ENCODE measurements around the gene TUBB. TPM values are rescaled to one million over a fixed set of nuclear protein-coding genes. Genes with fewer than 3 reads are reported as not detected.
"Not testable (repeated sequence)": the region's sequence is repeated elsewhere in the genome, so short reads cannot be mapped to it uniquely, and the experiment has no call there.

The TUBB gene
- total and polyA plus RNA-seq, 2 experiments from 2014 or later = 433 to 460 TPM

DNA sequence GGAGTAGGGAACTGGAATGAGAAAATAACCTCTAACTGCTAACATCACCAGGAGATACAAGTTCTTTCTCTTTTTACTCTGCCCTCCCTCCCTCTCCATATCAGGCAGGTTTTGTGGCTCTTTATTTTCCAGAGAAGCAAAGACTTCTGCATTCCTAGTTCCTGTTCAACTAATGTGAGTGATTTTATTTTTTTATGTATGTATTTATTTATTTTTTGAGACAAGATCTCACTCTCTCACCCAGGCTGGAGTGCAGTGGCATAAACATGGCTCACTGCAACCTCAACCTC is 30.2 kb downstream of the TUBB start:
- Histone ChIP-seq H3K27me3 (no peaks in the 10 kb centered on the region), H4K20me1 (ENCODE audit: insufficient read depth, poor library complexity, severe bottlenecking) (no peaks in the 10 kb centered on the region), H3K36me3 (replicated peaks; ENCODE audit: insufficient read depth, low read depth) (no peaks in the 10 kb centered on the region), H3K27ac (peak overlapping the region; percentile 91), H3K9me3 (ENCODE audit: low read depth) (no peaks in the 10 kb centered on the region), H3K4me1 (ENCODE audit: insufficient read depth) (peaks cover 48% of the 10 kb centered on the region), H3K79me2 (no peaks in the 10 kb centered on the region), H3K4me2 (no peak overlapping the region), H3K9me2 (replicated peaks; ENCODE audit: insufficient read depth) (no peaks in the 10 kb centered on the region), H3K4me3 (no peak overlapping the region), H2AFZ (no peak overlapping the region)
- TF ChIP-seq, protein P1, sequence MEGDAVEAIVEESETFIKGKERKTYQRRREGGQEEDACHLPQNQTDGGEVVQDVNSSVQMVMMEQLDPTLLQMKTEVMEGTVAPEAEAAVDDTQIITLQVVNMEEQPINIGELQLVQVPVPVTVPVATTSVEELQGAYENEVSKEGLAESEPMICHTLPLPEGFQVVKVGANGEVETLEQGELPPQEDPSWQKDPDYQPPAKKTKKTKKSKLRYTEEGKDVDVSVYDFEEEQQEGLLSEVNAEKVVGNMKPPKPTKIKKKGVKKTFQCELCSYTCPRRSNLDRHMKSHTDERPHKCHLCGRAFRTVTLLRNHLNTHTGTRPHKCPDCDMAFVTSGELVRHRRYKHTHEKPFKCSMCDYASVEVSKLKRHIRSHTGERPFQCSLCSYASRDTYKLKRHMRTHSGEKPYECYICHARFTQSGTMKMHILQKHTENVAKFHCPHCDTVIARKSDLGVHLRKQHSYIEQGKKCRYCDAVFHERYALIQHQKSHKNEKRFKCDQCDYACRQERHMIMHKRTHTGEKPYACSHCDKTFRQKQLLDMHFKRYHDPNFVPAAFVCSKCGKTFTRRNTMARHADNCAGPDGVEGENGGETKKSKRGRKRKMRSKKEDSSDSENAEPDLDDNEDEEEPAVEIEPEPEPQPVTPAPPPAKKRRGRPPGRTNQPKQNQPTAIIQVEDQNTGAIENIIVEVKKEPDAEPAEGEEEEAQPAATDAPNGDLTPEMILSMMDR (IDR thresholded peaks at IDR 0.05; ENCODE audit: poor library complexity) = no peak
- no peak for TF ChIP-seq EZH2phosphoT487 (IDR thresholded peaks at IDR 0.05; ENCODE audit: low read depth, severe bottlenecking, unreplicated experiment)
- no peak for TF ChIP-seq EZH2 (IDR thresholded peaks at IDR 0.05; ENCODE audit: borderline replicate concordance)
- DNase-seq (ENCODE audit: low spot score) = no peak

DNA sequence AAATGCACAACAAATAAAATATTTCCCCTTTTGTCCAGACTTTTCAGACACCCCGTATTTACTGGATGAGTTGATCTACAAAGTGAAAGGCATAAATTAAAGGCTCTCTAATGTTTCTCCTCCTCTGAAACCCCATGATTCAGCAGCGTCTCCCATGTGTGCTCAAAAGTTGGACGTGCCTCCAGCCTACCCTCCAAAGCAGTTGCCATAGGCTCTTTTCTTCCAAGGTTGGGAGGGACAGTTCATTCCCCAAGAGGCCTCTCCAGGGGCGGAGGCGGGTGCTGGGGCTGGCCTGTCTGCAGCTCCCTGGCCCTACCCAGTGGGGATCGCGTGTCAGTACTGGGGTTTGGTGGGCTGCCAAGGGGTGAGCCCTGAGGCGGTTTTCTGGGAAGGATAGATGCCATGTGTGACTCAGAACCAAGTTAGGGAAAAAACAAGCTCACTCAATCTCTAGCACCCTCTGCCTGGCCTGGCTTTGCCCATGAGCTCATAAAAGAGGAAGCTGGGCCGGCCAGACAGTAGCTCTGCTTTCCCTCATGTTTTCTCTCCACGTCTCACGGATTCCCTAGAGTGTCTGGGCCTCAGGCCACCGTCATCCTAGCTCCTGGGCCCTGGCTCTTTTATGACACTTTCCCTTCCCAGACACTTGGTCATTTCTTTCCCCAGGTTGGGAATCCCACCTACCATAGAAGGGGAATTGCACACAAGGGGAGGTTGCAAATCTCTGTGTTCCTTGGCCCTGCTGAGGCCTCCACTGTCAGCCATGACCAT is 32.2 kb downstream of the TUBB start:
- no peaks in the 10 kb centered on the region for H4K20me1 ChIP-seq (ENCODE audit: insufficient read depth, poor library complexity, severe bottlenecking)
- H3K79me2 ChIP-seq = no peaks in the 10 kb centered on the region
- no peak overlapping the region for H2AFZ ChIP-seq
- WGBS (ENCODE audit: low lambda C conversion rate, missing lambda C conversion rate) = 52% methylated on average over 12 of the region's 12 CpGs
- H3K4me2 ChIP-seq = peak overlapping the region; percentile 19
- no peaks in the 10 kb centered on the region for H3K27me3 ChIP-seq
- peak; percentile 91 for DNase-seq (ENCODE audit: low spot score)
- H3K36me3 ChIP-seq (replicated peaks; ENCODE audit: insufficient read depth, low read depth) = no peaks in the 10 kb centered on the region
- H3K4me3 ChIP-seq = no peak overlapping the region
- H3K9me3 ChIP-seq (ENCODE audit: low read depth) = no peaks in the 10 kb centered on the region
- peak overlapping the region; percentile 97 for H3K27ac ChIP-seq
- TF ChIP-seq EZH2phosphoT487 (IDR thresholded peaks at IDR 0.05; ENCODE audit: low read depth, severe bottlenecking, unreplicated experiment) = no peak
- no peak for TF ChIP-seq EZH2 (IDR thresholded peaks at IDR 0.05; ENCODE audit: borderline replicate concordance)
- TF ChIP-seq, protein P1 (IDR thresholded peaks at IDR 0.05; ENCODE audit: poor library complexity) = no peak
- peaks cover 48% of the 10 kb centered on the region for H3K4me1 ChIP-seq (ENCODE audit: insufficient read depth)
- H3K9me2 ChIP-seq (replicated peaks; ENCODE audit: insufficient read depth) = no peaks in the 10 kb centered on the region

DNA sequence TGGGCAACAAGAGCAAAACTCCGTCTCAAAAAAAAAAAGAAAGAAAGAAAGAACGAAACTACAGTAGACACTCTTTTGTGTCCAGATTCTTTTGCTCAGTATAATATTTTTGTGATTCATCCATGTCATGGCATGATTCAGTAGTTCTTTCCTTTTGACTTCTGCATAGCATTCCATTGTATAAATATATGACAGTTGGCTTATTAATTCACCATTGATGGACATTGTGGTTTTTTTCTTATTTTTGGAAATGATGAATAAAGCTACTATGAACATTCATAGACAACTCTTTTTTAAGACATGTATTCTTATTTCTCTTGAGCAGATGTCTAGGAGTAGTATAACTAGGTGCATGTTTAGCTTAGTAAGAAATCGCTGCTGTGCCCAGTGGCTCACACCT is 34.5 kb downstream of the TUBB start:
- H3K79me2 ChIP-seq = no peaks in the 10 kb centered on the region
- no peaks in the 10 kb centered on the region for H3K27me3 ChIP-seq
- no peaks in the 10 kb centered on the region for H3K36me3 ChIP-seq (replicated peaks; ENCODE audit: insufficient read depth, low read depth)
- H3K9me3 ChIP-seq (ENCODE audit: low read depth) = no peaks in the 10 kb centered on the region
- WGBS (ENCODE audit: low lambda C conversion rate, missing lambda C conversion rate) = 93% methylated on average over 3 of the region's 3 CpGs
- H3K4me1 ChIP-seq (ENCODE audit: insufficient read depth) = peaks cover 28% of the 10 kb centered on the region
- H4K20me1 ChIP-seq (ENCODE audit: insufficient read depth, poor library complexity, severe bottlenecking) = no peaks in the 10 kb centered on the region
- no peak overlapping the region for H3K4me2 ChIP-seq
- H3K9me2 ChIP-seq (replicated peaks; ENCODE audit: insufficient read depth) = no peaks in the 10 kb centered on the region
- H3K4me3 ChIP-seq = no peak overlapping the region
- no peak overlapping the region for H3K27ac ChIP-seq
- no peak for DNase-seq (ENCODE audit: low spot score)
- no peak overlapping the region for H2AFZ ChIP-seq
- TF ChIP-seq, protein P1 (IDR thresholded peaks at IDR 0.05; ENCODE audit: poor library complexity) = no peak
- TF ChIP-seq EZH2 (IDR thresholded peaks at IDR 0.05; ENCODE audit: borderline replicate concordance) = no peak
- TF ChIP-seq EZH2phosphoT487 (IDR thresholded peaks at IDR 0.05; ENCODE audit: low read depth, severe bottlenecking, unreplicated experiment) = no peak

DNA sequence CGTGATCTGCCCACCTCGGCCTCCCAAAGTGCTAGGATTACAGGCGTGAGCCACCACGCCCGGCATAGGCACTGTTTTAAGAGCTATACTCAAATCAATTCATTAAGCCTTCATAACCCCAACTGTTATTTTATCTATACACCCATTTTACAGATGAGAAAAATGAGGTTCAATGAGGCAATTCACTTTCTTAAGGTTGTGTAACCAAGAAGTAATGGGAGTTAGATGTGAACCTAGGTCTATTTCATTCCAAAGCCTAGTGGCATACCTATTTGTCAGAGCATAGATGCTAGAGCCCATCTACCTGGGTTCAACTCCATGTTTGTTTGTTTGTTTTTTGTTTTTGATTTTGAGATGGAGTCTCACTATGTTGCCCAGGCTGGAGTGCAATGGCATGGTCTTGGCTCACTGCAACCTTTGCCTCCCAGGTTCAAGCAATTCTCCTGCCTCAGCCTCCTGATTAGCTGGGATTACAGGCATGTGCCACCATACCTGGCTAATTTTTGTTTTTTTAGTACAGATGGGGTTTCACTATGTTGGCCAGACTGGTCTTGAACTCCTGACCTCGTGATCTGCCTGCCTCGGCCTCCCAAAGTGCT is 36.4 kb downstream of the TUBB start:
- not testable (repeated sequence) for H3K27ac ChIP-seq; H3K9me2 ChIP-seq (replicated peaks; ENCODE audit: insufficient read depth); H3K4me3 ChIP-seq; H3K4me2 ChIP-seq; H4K20me1 ChIP-seq (ENCODE audit: insufficient read depth, poor library complexity, severe bottlenecking); H3K9me3 ChIP-seq (ENCODE audit: low read depth); H3K36me3 ChIP-seq (replicated peaks; ENCODE audit: insufficient read depth, low read depth); H3K79me2 ChIP-seq; DNase-seq (ENCODE audit: low spot score); H2AFZ ChIP-seq; H3K27me3 ChIP-seq
- WGBS (ENCODE audit: low lambda C conversion rate, missing lambda C conversion rate) = 97% methylated on average over 7 of the region's 7 CpGs
- peaks cover 15% of the 10 kb centered on the region for H3K4me1 ChIP-seq (ENCODE audit: insufficient read depth)
